K562 (cell line): Measurements from ENCODE around the gene SUFU. TPM values are rescaled to one million over a fixed set of nuclear protein-coding genes. Genes with fewer than 3 reads are reported as not detected.

Experiments used
- DPF2 ChIP-seq: fragments of 450-650 bp; IDR thresholded peaks from 2 replicates; pipeline ENCODE4 v1.6.1; 2016
- ERF ChIP-seq: fragments of 450-650 bp; formaldehyde crosslinking; IDR thresholded peaks from 2 replicates; pipeline ENCODE4 v1.4.0; 2020; ENCODE audit warnings: mild to moderate bottlenecking, mixed read lengths
- KDM1A ChIP-seq, 2 experiments: fragments of 450-650 bp; IDR thresholded peaks; 2 replicates each; pipeline ENCODE4 v1.6.1; 2016; ENCODE audit warnings: mild to moderate bottlenecking in 2 of 2
- LCOR ChIP-seq: sonication (generic); formaldehyde crosslinking; IDR thresholded peaks from 2 replicates; pipeline ENCODE4 v1.8.0; 2022; ENCODE audit warnings: mild to moderate bottlenecking, missing genetic modification reagents
- MTA3 ChIP-seq: fragments of 450-650 bp; formaldehyde crosslinking; IDR thresholded peaks from 2 replicates; pipeline ENCODE4 v1.6.1; 2017; ENCODE audit warnings: mild to moderate bottlenecking, borderline replicate concordance
- POLR2B ChIP-seq: fragments of 450-650 bp; IDR thresholded peaks from 2 replicates; pipeline ENCODE4 v1.6.1; 2018; ENCODE audit warnings: low read depth; ENCODE audit not compliant: partially characterized antibody
- SMAD2 ChIP-seq: fragments of 150-350 bp; IDR thresholded peaks from 2 replicates; pipeline ENCODE4 v1.6.1; 2014; ENCODE audit warnings: low read depth, mild to moderate bottlenecking, low read length
- SP2 ChIP-seq: IDR thresholded peaks from 2 replicates; pipeline ENCODE4 v1.6.1; 2011; ENCODE audit warnings: mild to moderate bottlenecking, low read depth, low read length, moderate library complexity; ENCODE audit not compliant: poor library complexity, severe bottlenecking; ENCODE audit errors: extremely low read depth
- TARDBP ChIP-seq: fragments of 450-650 bp; IDR thresholded peaks from 2 replicates; pipeline ENCODE4 v1.6.1; 2016
- TEAD2 ChIP-seq: fragments of 450-650 bp; IDR thresholded peaks from 2 replicates; pipeline ENCODE4 v1.6.1; 2016; ENCODE audit warnings: missing genetic modification characterization, control low read depth, missing compliant biosample characterization
- TRIM25 ChIP-seq: fragments of 450-650 bp; IDR thresholded peaks from 2 replicates; pipeline ENCODE4 v1.7.0; 2016; ENCODE audit warnings: borderline replicate concordance
- UBTF ChIP-seq, 2 experiments: IDR thresholded peaks; 2 replicates each; pipeline ENCODE4 v1.6.1; 2012; ENCODE audit warnings: improper control_type of control experiment in 2 of 2, low read depth in 2 of 2, low read length in 2 of 2, borderline replicate concordance in 1 of 2
- XRCC3 ChIP-seq: fragments of 450-650 bp; IDR thresholded peaks from 2 replicates; pipeline ENCODE4 v1.6.1; 2017; ENCODE audit warnings: mild to moderate bottlenecking, moderate library complexity
- ZFPM2 ChIP-seq: fragments of 250-450 bp; sonication (Bioruptor Pico); IDR thresholded peaks from 2 replicates; pipeline ENCODE4 v1.5.1; 2022; ENCODE audit warnings: mild to moderate bottlenecking
- ZFX ChIP-seq: sonication (generic); formaldehyde crosslinking; IDR thresholded peaks from 2 replicates; pipeline ENCODE4 v1.8.0; 2022; ENCODE audit warnings: mild to moderate bottlenecking, missing genetic modification reagents, moderate library complexity
- ZNF197 ChIP-seq: fragments of 200-800 bp; sonication (Bioruptor generic); IDR thresholded peaks from 2 replicates; pipeline ENCODE4 v1.6.1; 2016; ENCODE audit warnings: low read depth, missing genetic modification characterization, missing compliant biosample characterization
- ZNF507 ChIP-seq: conservative IDR thresholded peaks from 2 replicates; pipeline ENCODE4 v1.6.1; 2017; ENCODE audit warnings: missing genetic modification characterization, missing compliant biosample characterization
- ZNF75A ChIP-seq: fragments of 450-650 bp; formaldehyde crosslinking; IDR thresholded peaks from 2 replicates; pipeline ENCODE4 v1.4.0; 2020; ENCODE audit warnings: mild to moderate bottlenecking
- polyA plus RNA-seq, 8 experiments: library from polyadenylated mRNA; depleted of rRNA in 4 of 8; stranded (reverse) in 5 of 8; unstranded in 3 of 8; fragments of >200 nt; fragmentation: Nextera tagmentation in 2 of 8; fragmentation: Illumina TruSeq in 1 of 8; extraction: Ambion mirVana in 2 of 8; extraction: Trizol in 1 of 8; gene quantifications; 2 replicates each; pipeline versions ENCODE4 v1.2.1 to v1.2.3, GENCODE V29; 2011 to 2014; ENCODE audit warnings: inconsistent platforms in 1 of 8, missing spikeins in 1 of 8
- total RNA-seq, 7 experiments: library from RNA; depleted of rRNA in 6 of 7; stranded (reverse); fragments of >200 nt in 6 of 7; fragmentation: Illumina TruSeq in 2 of 7; extraction: Trizol in 2 of 7; gene quantifications; 2 replicates each; pipeline versions ENCODE4 v1.2.1 to v1.2.3, GENCODE V29; 2011 to 2021; ENCODE audit warnings: low replicate concordance in 1 of 7
- TF ChIP-seq, protein P1 (sequence below), 2 experiments: fragments of 450-650 bp in 1 of 2; IDR thresholded peaks; 2 replicates each; pipeline ENCODE4 v1.6.1; 2011 to 2017; ENCODE audit warnings: low read depth in 2 of 2, antibody characterized with exemption in 1 of 2, borderline replicate concordance in 1 of 2, low read length in 1 of 2, mild to moderate bottlenecking in 1 of 2, mixed read lengths in 1 of 2; ENCODE audit not compliant: control insufficient read depth in 1 of 2

The SUFU gene
- total and polyA plus RNA-seq, 9 of the 15 experiments (the other 6 are each of a cell fraction or from before 2014, with no cell fraction given): 0.59 to 6.3 (median 0.82) TPM

- TF ChIP-seq DPF2 (peak; percentile 81; the same call in 1 of the 2 replicates), SMAD2 (no peak), ZNF197 (CRISPR knock-in tag) (no peak), ZNF507 (tag) (no peak), ZFX (CRISPR knock-in tag) (peak; percentile 91), MTA3 (0 out of 2 replicates have a peak, but pooled peaks have one; percentile 20), UBTF (IDR thresholded peaks at IDR 0.05; ENCODE audit: borderline replicate concordance in 1 of 2, low read depth in 2 of 2, low read length in 2 of 2) (peak; percentile 69 to 87; a peak in 1 of 4 replicates), SP2 (no peak), XRCC3 (no peak), KDM1A (IDR thresholded peaks at IDR 0.05) (peak; percentile 18 to 42; a peak in 3 of 4 replicates), POLR2B (peak; percentile 54), TEAD2 (no peak), TRIM25 (no peak), ERF (CRISPR knock-in tag) (no peak), ZNF75A (CRISPR knock-in tag) (no peak), ZFPM2 (CRISPR knock-in tag) (no peak), LCOR (peak; percentile 66; the same call in 1 of the 2 replicates), TARDBP (no peak)
- TF ChIP-seq, protein P1, sequence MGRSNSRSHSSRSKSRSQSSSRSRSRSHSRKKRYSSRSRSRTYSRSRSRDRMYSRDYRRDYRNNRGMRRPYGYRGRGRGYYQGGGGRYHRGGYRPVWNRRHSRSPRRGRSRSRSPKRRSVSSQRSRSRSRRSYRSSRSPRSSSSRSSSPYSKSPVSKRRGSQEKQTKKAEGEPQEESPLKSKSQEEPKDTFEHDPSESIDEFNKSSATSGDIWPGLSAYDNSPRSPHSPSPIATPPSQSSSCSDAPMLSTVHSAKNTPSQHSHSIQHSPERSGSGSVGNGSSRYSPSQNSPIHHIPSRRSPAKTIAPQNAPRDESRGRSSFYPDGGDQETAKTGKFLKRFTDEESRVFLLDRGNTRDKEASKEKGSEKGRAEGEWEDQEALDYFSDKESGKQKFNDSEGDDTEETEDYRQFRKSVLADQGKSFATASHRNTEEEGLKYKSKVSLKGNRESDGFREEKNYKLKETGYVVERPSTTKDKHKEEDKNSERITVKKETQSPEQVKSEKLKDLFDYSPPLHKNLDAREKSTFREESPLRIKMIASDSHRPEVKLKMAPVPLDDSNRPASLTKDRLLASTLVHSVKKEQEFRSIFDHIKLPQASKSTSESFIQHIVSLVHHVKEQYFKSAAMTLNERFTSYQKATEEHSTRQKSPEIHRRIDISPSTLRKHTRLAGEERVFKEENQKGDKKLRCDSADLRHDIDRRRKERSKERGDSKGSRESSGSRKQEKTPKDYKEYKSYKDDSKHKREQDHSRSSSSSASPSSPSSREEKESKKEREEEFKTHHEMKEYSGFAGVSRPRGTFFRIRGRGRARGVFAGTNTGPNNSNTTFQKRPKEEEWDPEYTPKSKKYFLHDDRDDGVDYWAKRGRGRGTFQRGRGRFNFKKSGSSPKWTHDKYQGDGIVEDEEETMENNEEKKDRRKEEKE (IDR thresholded peaks at IDR 0.05; ENCODE audit: borderline replicate concordance in 1 of 2, control insufficient read depth in 1 of 2, low read depth in 2 of 2, low read length in 1 of 2): 0 out of 4 replicates have a peak, but pooled peaks of 1 of the 2 experiments have one; percentile 26
Measured at GRCh38 chr10:102645741-102646609, 142.2 kb downstream of the SUFU start (continued).
